Panc1 (cell line): Measurements from ENCODE around the gene TAS2R60. TPM values are rescaled to one million over a fixed set of nuclear protein-coding genes. Genes with fewer than 3 reads are reported as not detected.

Source experiments
- ATAC-seq: fragments of 200-7000 bp; cut with Tn5 transposase; 2 replicates; pipeline ENCODE4 v1.9.1; 2020; ENCODE audit warnings: mild to moderate bottlenecking, moderate library complexity
- BruUV-seq: library from RNA; stranded (reverse); fragments of 400-500 nt; replicated peaks from 2 replicates; lab custom pipeline; 2021; lab: Mats Ljungman, UMichigan
- CTCF ChIA-PET: fragments of 300-600 bp; sonication (Branson Sonifier 250); formaldehyde crosslinking; loops from one replicate; lab custom pipeline; 2022; ENCODE audit warnings: antibody characterized with exemption; lab: Charles Lee
- POLR2A ChIA-PET: fragments of 300-600 bp; sonication (Branson Sonifier 250); formaldehyde crosslinking; loops from one replicate; lab custom pipeline; 2022; ENCODE audit warnings: antibody characterized with exemption; lab: Charles Lee
- DNase-seq: peaks from one replicate; pipeline ENCODE4 v3.0.0-alpha.2; 2010; ENCODE audit warnings: low read depth, low spot score
- H3K27ac ChIP-seq: 2 replicates; pipeline ENCODE4 v1.5.1; 2011; ENCODE audit warnings: mild to moderate bottlenecking, low read length, inconsistent platforms
- H3K27me3 ChIP-seq: fragments of 200-500 bp; sonication (Bioruptor generic); 2 replicates; pipeline ENCODE4 v1.6.0; 2014; ENCODE audit warnings: low read length, inconsistent platforms; ENCODE audit not compliant: control insufficient read depth, insufficient read depth
- H3K36me3 ChIP-seq: fragments of 200-500 bp; sonication (Bioruptor generic); 2 replicates; pipeline ENCODE4 v1.5.1; 2014; ENCODE audit warnings: inconsistent platforms, mild to moderate bottlenecking, low read length, moderate library complexity; ENCODE audit not compliant: control insufficient read depth, insufficient read depth
- H3K4me1 ChIP-seq: 2 replicates; pipeline ENCODE4 v1.5.1; 2011; ENCODE audit warnings: inconsistent platforms, mild to moderate bottlenecking, low read length, moderate library complexity; ENCODE audit not compliant: control insufficient read depth, insufficient read depth
- H3K4me3 ChIP-seq, 2 experiments: 2 replicates each; pipeline ENCODE4 v1.5.1; 2011 to 2012; ENCODE audit warnings: low read depth in 2 of 2, low read length in 2 of 2, mild to moderate bottlenecking in 2 of 2, inconsistent platforms in 1 of 2, moderate library complexity in 1 of 2
- H3K9me3 ChIP-seq: fragments of 200-500 bp; sonication (Bioruptor generic); 2 replicates; pipeline ENCODE4 v1.5.1; 2014; ENCODE audit warnings: low read depth, mild to moderate bottlenecking, inconsistent platforms, low read length, moderate library complexity; ENCODE audit not compliant: control insufficient read depth, insufficient read depth
- POLR2AphosphoS5 ChIP-seq: IDR thresholded peaks from 2 replicates; pipeline ENCODE4 v1.6.1; 2012; ENCODE audit warnings: mild to moderate bottlenecking, low read depth, low read length, moderate library complexity
- SIN3A ChIP-seq: IDR thresholded peaks from 2 replicates; pipeline ENCODE4 v1.6.1; 2012; ENCODE audit warnings: low read depth, mild to moderate bottlenecking, low read length, moderate library complexity, borderline replicate concordance; ENCODE audit not compliant: insufficient read depth
- TCF7L2 ChIP-seq: IDR thresholded peaks from 2 replicates; pipeline ENCODE4 v1.6.1; 2011; ENCODE audit warnings: mild to moderate bottlenecking, low read depth, low read length, inconsistent platforms
- in situ Hi-C: cut with HindIII; loops from 2 replicates; pipeline ENCODE4 v1.10.0; 2016; ENCODE audit warnings: low sequenced_read_pairs, low pct_unique_long_range_greater_than_20kb
- intact Hi-C: fragments of 100-400 bp; cut with micrococcal nuclease; formaldehyde crosslinking; loops from one replicate; pipeline ENCODE4 v1.10.0; 2022; ENCODE audit not compliant: unreplicated experiment
- total RNA-seq: library from RNA; stranded (reverse); gene quantifications from one replicate; pipeline ENCODE4 v1.2.1, GENCODE V29; 2021; ENCODE audit not compliant: unreplicated experiment
- TF ChIP-seq, protein P1 (sequence below): fragments of 450-650 bp; IDR thresholded peaks from 2 replicates; pipeline ENCODE4 v1.5.1; 2017; ENCODE audit warnings: mild to moderate bottlenecking
- TF ChIP-seq, protein P2 (sequence below), 2 experiments: IDR thresholded peaks; 2 replicates each; pipeline ENCODE4 v1.6.1; 2011 to 2012; ENCODE audit warnings: low read depth in 2 of 2, control low read depth in 1 of 2, low read length in 1 of 2, mild to moderate bottlenecking in 1 of 2, moderate library complexity in 1 of 2; ENCODE audit not compliant: insufficient read depth in 1 of 2

The TAS2R60 gene
- total RNA-seq, 1 experiment from 2014 or later: not detected

DNA sequence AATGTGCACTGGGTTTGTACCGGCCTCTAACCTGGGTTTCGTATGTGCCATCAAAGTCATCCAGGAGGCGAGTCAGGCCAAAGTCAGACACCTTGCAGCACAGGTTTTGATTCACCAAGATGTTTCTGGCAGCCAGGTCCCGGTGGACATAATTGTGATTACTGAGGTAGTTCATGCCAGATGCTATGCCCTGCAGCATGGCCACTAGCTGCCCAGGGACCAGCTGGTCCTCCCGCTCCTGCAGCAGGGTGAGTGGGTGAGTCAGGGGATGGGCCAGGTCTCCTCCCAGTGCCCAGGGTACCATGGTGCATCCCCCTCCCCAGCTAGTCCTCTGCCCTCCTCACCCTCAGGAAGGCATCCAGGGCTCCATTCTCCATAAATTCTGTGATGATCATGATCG is 48.5 kb upstream of the TAS2R60 start:
- Histone ChIP-seq H3K36me3 (no peaks in the 10 kb centered on the region), H3K9me3 (no peaks in the 10 kb centered on the region), H3K4me1 (no peaks in the 10 kb centered on the region), H3K27ac (no peak overlapping the region), H3K4me3 (no peak overlapping the region), H3K27me3 (no peaks in the 10 kb centered on the region)
- in situ Hi-C loops (no loop called here), intact Hi-C loops (no loop called here)
- DNase-seq (no peak), ATAC-seq (no peak)
- POLR2A ChIA-PET: no interaction called here
- TF ChIP-seq, protein P1, sequence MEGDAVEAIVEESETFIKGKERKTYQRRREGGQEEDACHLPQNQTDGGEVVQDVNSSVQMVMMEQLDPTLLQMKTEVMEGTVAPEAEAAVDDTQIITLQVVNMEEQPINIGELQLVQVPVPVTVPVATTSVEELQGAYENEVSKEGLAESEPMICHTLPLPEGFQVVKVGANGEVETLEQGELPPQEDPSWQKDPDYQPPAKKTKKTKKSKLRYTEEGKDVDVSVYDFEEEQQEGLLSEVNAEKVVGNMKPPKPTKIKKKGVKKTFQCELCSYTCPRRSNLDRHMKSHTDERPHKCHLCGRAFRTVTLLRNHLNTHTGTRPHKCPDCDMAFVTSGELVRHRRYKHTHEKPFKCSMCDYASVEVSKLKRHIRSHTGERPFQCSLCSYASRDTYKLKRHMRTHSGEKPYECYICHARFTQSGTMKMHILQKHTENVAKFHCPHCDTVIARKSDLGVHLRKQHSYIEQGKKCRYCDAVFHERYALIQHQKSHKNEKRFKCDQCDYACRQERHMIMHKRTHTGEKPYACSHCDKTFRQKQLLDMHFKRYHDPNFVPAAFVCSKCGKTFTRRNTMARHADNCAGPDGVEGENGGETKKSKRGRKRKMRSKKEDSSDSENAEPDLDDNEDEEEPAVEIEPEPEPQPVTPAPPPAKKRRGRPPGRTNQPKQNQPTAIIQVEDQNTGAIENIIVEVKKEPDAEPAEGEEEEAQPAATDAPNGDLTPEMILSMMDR: no peak
- TF ChIP-seq TCF7L2 (no peak), SIN3A (no peak), POLR2AphosphoS5 (no peak)
- TF ChIP-seq, protein P2, sequence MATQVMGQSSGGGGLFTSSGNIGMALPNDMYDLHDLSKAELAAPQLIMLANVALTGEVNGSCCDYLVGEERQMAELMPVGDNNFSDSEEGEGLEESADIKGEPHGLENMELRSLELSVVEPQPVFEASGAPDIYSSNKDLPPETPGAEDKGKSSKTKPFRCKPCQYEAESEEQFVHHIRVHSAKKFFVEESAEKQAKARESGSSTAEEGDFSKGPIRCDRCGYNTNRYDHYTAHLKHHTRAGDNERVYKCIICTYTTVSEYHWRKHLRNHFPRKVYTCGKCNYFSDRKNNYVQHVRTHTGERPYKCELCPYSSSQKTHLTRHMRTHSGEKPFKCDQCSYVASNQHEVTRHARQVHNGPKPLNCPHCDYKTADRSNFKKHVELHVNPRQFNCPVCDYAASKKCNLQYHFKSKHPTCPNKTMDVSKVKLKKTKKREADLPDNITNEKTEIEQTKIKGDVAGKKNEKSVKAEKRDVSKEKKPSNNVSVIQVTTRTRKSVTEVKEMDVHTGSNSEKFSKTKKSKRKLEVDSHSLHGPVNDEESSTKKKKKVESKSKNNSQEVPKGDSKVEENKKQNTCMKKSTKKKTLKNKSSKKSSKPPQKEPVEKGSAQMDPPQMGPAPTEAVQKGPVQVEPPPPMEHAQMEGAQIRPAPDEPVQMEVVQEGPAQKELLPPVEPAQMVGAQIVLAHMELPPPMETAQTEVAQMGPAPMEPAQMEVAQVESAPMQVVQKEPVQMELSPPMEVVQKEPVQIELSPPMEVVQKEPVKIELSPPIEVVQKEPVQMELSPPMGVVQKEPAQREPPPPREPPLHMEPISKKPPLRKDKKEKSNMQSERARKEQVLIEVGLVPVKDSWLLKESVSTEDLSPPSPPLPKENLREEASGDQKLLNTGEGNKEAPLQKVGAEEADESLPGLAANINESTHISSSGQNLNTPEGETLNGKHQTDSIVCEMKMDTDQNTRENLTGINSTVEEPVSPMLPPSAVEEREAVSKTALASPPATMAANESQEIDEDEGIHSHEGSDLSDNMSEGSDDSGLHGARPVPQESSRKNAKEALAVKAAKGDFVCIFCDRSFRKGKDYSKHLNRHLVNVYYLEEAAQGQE (IDR thresholded peaks at IDR 0.05; ENCODE audit: insufficient read depth in 1 of 2, low read depth in 2 of 2, low read length in 1 of 2): no peak
- no TSS peak for BruUV-seq
- CTCF ChIA-PET: no interaction called here

DNA sequence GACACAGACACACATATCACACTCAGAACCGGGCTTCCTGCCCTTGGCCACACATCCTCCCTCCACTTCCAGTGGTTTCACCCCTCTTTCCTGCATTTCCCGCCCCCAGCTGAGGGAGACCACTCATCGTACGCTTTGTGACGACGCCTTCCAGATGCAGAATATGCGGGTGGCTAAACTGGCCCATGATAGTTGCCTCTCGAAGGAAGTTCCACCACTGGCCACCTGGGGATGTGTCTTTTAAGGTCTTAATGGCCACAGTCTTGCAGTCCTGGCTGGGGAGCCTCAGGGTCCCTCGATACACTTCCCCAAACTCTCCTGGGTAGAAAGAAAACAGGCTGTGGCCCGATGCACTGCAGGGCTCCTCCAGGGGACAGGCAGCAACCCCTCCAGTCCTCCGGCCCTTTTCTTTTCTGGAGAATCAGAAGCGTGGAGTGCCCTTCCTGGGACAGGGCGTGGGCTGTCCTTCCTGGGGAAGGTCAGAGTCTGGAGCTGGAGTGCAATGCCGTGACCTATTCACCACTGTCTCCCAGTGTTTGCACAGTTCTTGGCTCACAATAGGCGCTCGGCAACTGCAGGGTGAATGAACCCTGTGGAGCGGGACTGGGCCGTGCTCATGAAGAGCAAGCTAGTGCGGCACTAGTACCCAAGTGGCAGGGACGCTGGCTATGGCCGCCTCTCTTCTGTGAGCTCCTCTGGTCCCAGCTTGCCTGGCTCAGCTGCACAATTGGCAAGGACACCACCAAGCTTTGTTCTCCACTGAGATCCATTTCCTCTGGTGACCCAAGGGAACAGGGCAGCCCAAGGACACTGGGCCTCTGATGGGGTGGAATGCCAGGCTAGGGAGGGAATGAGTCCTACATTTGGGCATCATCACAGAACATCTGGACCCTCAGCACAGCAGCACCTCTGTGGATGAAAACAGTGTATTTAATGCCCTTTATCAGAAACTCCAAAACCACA is 47.8 kb upstream of the TAS2R60 start:
- CTCF ChIA-PET: no interaction called here
- ATAC-seq: no peak
- intact Hi-C loops: no loop called here

More for the DNA sequence above, 47.8 kb upstream of the TAS2R60 start:
- in situ Hi-C loops: no loop called here
- H3K27me3 ChIP-seq: no peaks in the 10 kb centered on the region
- POLR2A ChIA-PET: no interaction called here
- no peak for DNase-seq
- TF ChIP-seq, protein P1: no peak
- TF ChIP-seq SIN3A (no peak), POLR2AphosphoS5 (no peak)
- TF ChIP-seq, protein P2 (IDR thresholded peaks at IDR 0.05; ENCODE audit: insufficient read depth in 1 of 2, low read depth in 2 of 2, low read length in 1 of 2): no peak
- H3K36me3 ChIP-seq: no peaks in the 10 kb centered on the region
- no peaks in the 10 kb centered on the region for H3K9me3 ChIP-seq
- no peak overlapping the region for H3K4me3 ChIP-seq
- H3K27ac ChIP-seq: no peak overlapping the region
- no peaks in the 10 kb centered on the region for H3K4me1 ChIP-seq
- BruUV-seq: no TSS peak
